BLaER1 (cell line): ENCODE results near the gene HEATR5A.
"Not testable (repeated sequence)": the region's sequence is repeated elsewhere in the genome, so short reads cannot be mapped to it uniquely, and the experiment has no call there.

Experiments
- H3K27ac ChIP-seq: shearing (Covaris generic); formaldehyde crosslinking; 2 replicates; pipeline ENCODE4 v1.8.1; 2022
- H3K27me3 ChIP-seq: shearing (Covaris generic); formaldehyde crosslinking; 2 replicates; pipeline ENCODE4 v1.8.1; 2022
- H3K36me3 ChIP-seq: shearing (Covaris generic); formaldehyde crosslinking; 2 replicates; pipeline ENCODE4 v1.8.1; 2022
- H3K4me1 ChIP-seq: shearing (Covaris generic); formaldehyde crosslinking; 2 replicates; pipeline ENCODE4 v1.8.1; 2022
- H3K4me2 ChIP-seq: shearing (Covaris generic); formaldehyde crosslinking; 2 replicates; pipeline ENCODE4 v1.8.1; 2022
- H3K4me3 ChIP-seq: shearing (Covaris generic); formaldehyde crosslinking; 2 replicates; pipeline ENCODE4 v1.8.1; 2022
- H3K9ac ChIP-seq: shearing (Covaris generic); formaldehyde crosslinking; 2 replicates; pipeline ENCODE4 v1.8.1; 2022
- H3K9me3 ChIP-seq: shearing (Covaris generic); formaldehyde crosslinking; 2 replicates; pipeline ENCODE4 v1.8.1; 2022
- H4K20me1 ChIP-seq: shearing (Covaris generic); formaldehyde crosslinking; 2 replicates; pipeline ENCODE4 v1.8.1; 2022
- Cebpa-rat ChIP-seq: shearing (Covaris generic); IDR thresholded peaks from 2 replicates; pipeline ENCODE4 v1.8.1; 2022

HEATR5A gene

DNA sequence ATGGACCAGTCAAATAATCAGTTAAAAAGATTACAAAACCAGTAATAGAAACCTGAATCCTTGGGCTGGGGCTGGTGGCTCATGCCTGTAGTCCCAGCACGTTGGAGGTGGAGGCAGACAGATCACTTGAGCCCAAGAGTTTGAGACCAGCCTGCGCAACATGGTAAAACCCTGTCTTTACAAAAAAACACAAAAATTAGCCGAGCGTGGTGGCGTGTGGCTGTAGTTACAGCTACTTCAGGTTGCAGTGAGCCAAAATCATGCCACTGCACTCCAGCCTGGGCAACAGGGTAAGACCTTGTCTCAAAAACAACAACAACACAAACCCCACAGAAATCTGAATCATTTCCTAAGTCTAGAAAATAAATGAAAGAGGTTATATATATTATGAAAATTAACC is 100.6 kb downstream of the HEATR5A start:
- Histone ChIP-seq H3K27me3 (no peaks in the 10 kb centered on the region), H3K36me3 (no peaks in the 10 kb centered on the region)

DNA sequence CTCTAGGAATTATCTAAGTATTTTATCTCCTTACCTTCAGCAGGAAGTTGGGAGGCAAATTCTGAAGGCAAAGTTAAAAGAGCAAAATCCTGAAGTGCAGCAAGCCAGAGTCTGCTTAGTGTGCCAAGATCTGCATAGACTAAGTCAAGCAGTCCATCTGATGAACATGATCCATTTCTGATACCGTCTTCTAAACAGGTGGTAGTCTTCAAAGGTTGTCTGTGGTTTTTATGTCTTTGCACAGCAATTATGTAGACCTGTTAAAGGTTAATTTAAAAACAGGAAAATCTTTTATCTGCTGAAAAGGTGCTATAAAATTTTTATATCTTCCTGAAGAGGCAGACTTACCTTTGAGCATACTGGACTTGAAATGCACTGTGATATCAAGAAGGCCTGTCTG is 107.4 kb downstream of the HEATR5A start:
- Histone ChIP-seq H3K9ac (no peak overlapping the region), H3K4me3 (no peak overlapping the region), H3K27ac (no peak overlapping the region), H3K36me3 (peaks cover 10% of the 10 kb centered on the region), H3K4me2 (no peak overlapping the region), H4K20me1 (no peaks in the 10 kb centered on the region), H3K27me3 (no peaks in the 10 kb centered on the region), H3K9me3 (no peaks in the 10 kb centered on the region), H3K4me1 (no peaks in the 10 kb centered on the region)
- TF ChIP-seq Cebpa-rat: no peak

More for the DNA sequence above, 100.6 kb downstream of the HEATR5A start:
- Histone ChIP-seq H3K27ac (no peak overlapping the region), H3K4me1 (no peaks in the 10 kb centered on the region), H3K9ac (no peak overlapping the region), H4K20me1 (no peaks in the 10 kb centered on the region), H3K9me3 (no peaks in the 10 kb centered on the region), H3K4me3 (no peak overlapping the region), H3K4me2 (no peak overlapping the region)
- no peak for TF ChIP-seq Cebpa-rat

- not testable (repeated sequence) for H3K9me3 ChIP-seq, H3K4me1 ChIP-seq, H3K27ac ChIP-seq, H3K36me3 ChIP-seq, H3K9ac ChIP-seq, H3K4me2 ChIP-seq, H3K27me3 ChIP-seq, H3K4me3 ChIP-seq, H4K20me1 ChIP-seq
Observed at GRCh38 chr14:31312370-31312769, 108.0 kb downstream of the HEATR5A start.

DNA sequence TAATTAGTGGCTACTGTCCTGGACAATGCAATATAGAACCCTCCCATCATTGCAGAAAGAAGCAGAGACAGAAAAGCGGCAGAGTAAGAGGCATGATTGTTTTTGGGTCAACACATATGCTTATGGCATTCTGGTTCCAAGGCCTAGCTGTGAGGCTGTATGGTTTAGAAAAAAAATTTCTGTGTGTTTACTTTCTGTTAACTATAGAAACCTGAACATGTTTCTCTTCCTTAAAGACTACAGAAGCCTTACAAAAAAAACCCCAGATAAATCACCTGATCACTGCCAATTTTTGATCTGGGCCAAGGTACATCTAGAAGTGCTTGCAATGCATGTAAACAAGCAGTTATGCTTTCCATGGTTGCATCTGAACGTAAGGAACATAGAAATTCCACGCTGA is 112.7 kb downstream of the HEATR5A start:
- no peak for TF ChIP-seq Cebpa-rat
- Histone ChIP-seq H3K4me2 (no peak overlapping the region), H3K4me3 (no peak overlapping the region), H3K27me3 (no peaks in the 10 kb centered on the region), H3K4me1 (no peaks in the 10 kb centered on the region), H4K20me1 (no peaks in the 10 kb centered on the region), H3K27ac (no peak overlapping the region), H3K9me3 (no peaks in the 10 kb centered on the region), H3K9ac (no peak overlapping the region), H3K36me3 (peaks cover 5% of the 10 kb centered on the region)

GRCh38 chr14:31307198-31307597 is 113.2 kb downstream of the HEATR5A start:
- no peaks in the 10 kb centered on the region for H3K27me3 ChIP-seq
- no peaks in the 10 kb centered on the region for H4K20me1 ChIP-seq
- peaks cover 2% of the 10 kb centered on the region; the same call in 1 of the 2 replicates for H3K36me3 ChIP-seq
- no peak overlapping the region for H3K27ac ChIP-seq
- no peak overlapping the region for H3K4me2 ChIP-seq
- no peak overlapping the region for H3K4me3 ChIP-seq
- no peak for TF ChIP-seq Cebpa-rat
- no peaks in the 10 kb centered on the region for H3K4me1 ChIP-seq
- no peak overlapping the region for H3K9ac ChIP-seq
- H3K9me3 ChIP-seq: no peaks in the 10 kb centered on the region

- Histone ChIP-seq H3K4me3 (no peak overlapping the region), H3K27me3 (no peaks in the 10 kb centered on the region), H3K4me1 (no peaks in the 10 kb centered on the region), H3K36me3 (peaks cover 18% of the 10 kb centered on the region; the same call in 1 of the 2 replicates), H3K9me3 (no peaks in the 10 kb centered on the region), H3K4me2 (no peak overlapping the region), H3K9ac (no peak overlapping the region), H4K20me1 (no peaks in the 10 kb centered on the region), H3K27ac (no peak overlapping the region)
- no peak for TF ChIP-seq Cebpa-rat
Observed at GRCh38 chr14:31303654-31304053, 116.7 kb downstream of the HEATR5A start.

DNA sequence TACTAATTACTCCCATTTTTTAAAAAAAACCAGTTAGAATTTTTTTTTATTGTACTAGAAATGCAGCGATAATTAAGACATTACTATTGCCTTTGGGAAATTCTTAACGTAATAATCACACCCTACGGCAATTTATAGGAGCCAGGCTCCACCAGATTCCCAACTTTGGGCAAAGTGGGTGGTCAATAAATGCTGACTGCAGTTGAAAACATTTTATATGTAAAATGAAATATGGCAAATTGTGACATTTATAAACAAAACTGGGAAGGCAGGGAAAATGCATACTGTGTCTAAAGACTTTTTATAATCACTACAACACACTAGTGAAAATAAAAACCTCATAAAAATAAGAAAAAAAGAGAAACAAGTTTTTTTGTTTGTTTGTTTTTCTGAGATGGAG is 119.5 kb downstream of the HEATR5A start:
- no peaks in the 10 kb centered on the region for H3K9me3 ChIP-seq
- H3K4me3 ChIP-seq: no peak overlapping the region
- TF ChIP-seq Cebpa-rat: no peak
- H3K4me2 ChIP-seq: no peak overlapping the region
- peaks cover 18% of the 10 kb centered on the region; the same call in 1 of the 2 replicates for H3K36me3 ChIP-seq
- no peaks in the 10 kb centered on the region for H3K27me3 ChIP-seq
- H3K9ac ChIP-seq: no peak overlapping the region
- no peaks in the 10 kb centered on the region for H3K4me1 ChIP-seq
- no peaks in the 10 kb centered on the region for H4K20me1 ChIP-seq
- no peak overlapping the region for H3K27ac ChIP-seq

DNA sequence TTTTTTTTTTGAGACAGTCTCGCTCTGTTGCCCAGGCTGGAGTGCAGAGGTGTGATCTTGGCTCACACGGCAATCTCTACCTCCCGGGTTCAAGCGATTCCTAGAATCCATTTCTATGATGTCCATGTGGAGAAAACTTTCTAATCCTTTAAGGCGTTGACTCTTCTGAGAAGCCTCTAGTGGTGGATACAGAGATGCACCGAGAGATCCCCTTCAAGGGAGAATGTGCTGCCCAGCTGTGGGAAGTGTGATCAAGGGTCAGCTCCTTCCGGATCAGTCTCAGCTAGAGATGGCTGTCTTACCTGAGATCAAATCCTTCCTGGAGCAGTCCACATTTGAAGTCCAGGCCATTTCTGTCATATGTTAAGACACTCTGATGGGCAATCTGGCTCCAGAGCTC is 120.1 kb downstream of the HEATR5A start:
- H3K9me3 ChIP-seq: no peaks in the 10 kb centered on the region
- no peak for TF ChIP-seq Cebpa-rat
- H3K36me3 ChIP-seq: peaks cover 18% of the 10 kb centered on the region; the same call in 1 of the 2 replicates
- H3K9ac ChIP-seq: no peak overlapping the region
- no peaks in the 10 kb centered on the region for H3K27me3 ChIP-seq
- no peaks in the 10 kb centered on the region for H3K4me1 ChIP-seq
- no peaks in the 10 kb centered on the region for H4K20me1 ChIP-seq
- H3K4me3 ChIP-seq: no peak overlapping the region
- no peak overlapping the region for H3K4me2 ChIP-seq
- H3K27ac ChIP-seq: no peak overlapping the region

GRCh38 chr14:31297701-31298344 is 122.5 kb downstream of the HEATR5A start:
- no peak overlapping the region for H3K27ac ChIP-seq
- no peak overlapping the region for H3K4me2 ChIP-seq
- no peak overlapping the region for H3K4me3 ChIP-seq
- H3K9me3 ChIP-seq: no peaks in the 10 kb centered on the region
- no peaks in the 10 kb centered on the region for H3K27me3 ChIP-seq
- no peaks in the 10 kb centered on the region for H4K20me1 ChIP-seq
- no peak for TF ChIP-seq Cebpa-rat
- no peak overlapping the region for H3K9ac ChIP-seq
- no peaks in the 10 kb centered on the region for H3K4me1 ChIP-seq
- peaks cover 18% of the 10 kb centered on the region; the same call in 1 of the 2 replicates for H3K36me3 ChIP-seq

DNA sequence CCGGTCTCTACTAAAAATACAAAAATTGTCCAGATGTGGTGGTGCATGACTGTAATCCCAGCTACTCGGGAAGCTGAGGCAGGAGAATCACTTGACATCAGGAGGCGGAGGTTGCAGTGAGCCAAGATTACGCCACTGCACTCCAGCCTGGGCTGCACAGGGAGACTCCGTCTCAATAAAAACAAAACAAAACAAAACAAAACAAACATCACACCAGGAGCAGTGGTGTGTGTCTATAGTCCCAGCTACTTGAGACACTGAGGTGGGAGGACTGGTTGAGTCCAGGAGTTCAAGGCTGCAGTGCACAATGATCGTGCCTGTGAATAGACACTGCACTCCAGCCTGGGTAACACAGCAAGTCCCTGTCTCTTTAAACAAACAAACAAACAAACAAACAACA is 123.2 kb downstream of the HEATR5A start:
- no peak overlapping the region for H3K4me2 ChIP-seq
- H3K27ac ChIP-seq: no peak overlapping the region
- H3K36me3 ChIP-seq: peaks cover 16% of the 10 kb centered on the region; the same call in 1 of the 2 replicates
- no peak for TF ChIP-seq Cebpa-rat
- no peaks in the 10 kb centered on the region for H3K9me3 ChIP-seq
- H3K9ac ChIP-seq: no peak overlapping the region
- no peaks in the 10 kb centered on the region for H3K4me1 ChIP-seq
- no peaks in the 10 kb centered on the region for H3K27me3 ChIP-seq
- no peaks in the 10 kb centered on the region for H4K20me1 ChIP-seq
- no peak overlapping the region for H3K4me3 ChIP-seq
